MCF 10A (cell line): ENCODE data around the gene BEND7. TPM values are rescaled to one million over a fixed set of nuclear protein-coding genes. Genes with fewer than 3 reads are reported as not detected.
"Not testable (repeated sequence)": the region's sequence is repeated elsewhere in the genome, so short reads cannot be mapped to it uniquely, and the experiment has no call there.

Source experiments
- BruUV-seq: library from RNA; stranded (reverse); fragments of 400-500 nt; replicated peaks from 2 replicates; lab custom pipeline; 2021; lab: Mats Ljungman, UMichigan
- CTCF ChIA-PET: fragments of 300-600 bp; sonication (Branson Sonifier 250); formaldehyde crosslinking; extraction: SDS; loops from one replicate; lab custom pipeline; 2021; ENCODE audit warnings: antibody characterized with exemption, inconsistent platforms; lab: Yijun Ruan, JAX
- POLR2A ChIA-PET: fragments of 300-600, 350-650 bp; sonication (Branson Sonifier 250); formaldehyde crosslinking; extraction: SDS; loops from one replicate; lab custom pipeline; 2020; ENCODE audit warnings: antibody characterized with exemption, inconsistent platforms; lab: Yijun Ruan, JAX
- DNase-seq: peaks from one replicate; pipeline ENCODE4 v3.0.0-alpha.2; 2018; ENCODE audit not compliant: unreplicated experiment
- H3K27ac Mint-ChIP-seq: one replicate; pipeline ENCODE4 v1.8.0; 2022; ENCODE audit warnings: mild to moderate bottlenecking, low read depth, mixed read lengths; ENCODE audit not compliant: unreplicated experiment
- H3K27me3 Mint-ChIP-seq: one replicate; pipeline ENCODE4 v1.8.0; 2022; ENCODE audit warnings: mixed read lengths; ENCODE audit not compliant: insufficient read depth, unreplicated experiment
- H3K36me3 Mint-ChIP-seq: one replicate; pipeline ENCODE4 v1.8.0; 2022; ENCODE audit warnings: mild to moderate bottlenecking, moderate library complexity, mixed read lengths; ENCODE audit not compliant: insufficient read depth, unreplicated experiment
- H3K4me1 Mint-ChIP-seq: one replicate; pipeline ENCODE4 v1.8.0; 2022; ENCODE audit warnings: mixed read lengths; ENCODE audit not compliant: insufficient read depth, unreplicated experiment
- H3K4me3 Mint-ChIP-seq: one replicate; pipeline ENCODE4 v1.8.0; 2022; ENCODE audit warnings: mild to moderate bottlenecking, moderate library complexity, mixed read lengths; ENCODE audit not compliant: unreplicated experiment
- H3K9me3 Mint-ChIP-seq: one replicate; pipeline ENCODE4 v1.8.0; 2022; ENCODE audit warnings: mixed read lengths; ENCODE audit not compliant: unreplicated experiment
- intact Hi-C: fragments of 100-400 bp; cut with micrococcal nuclease; formaldehyde crosslinking; loops from 2 replicates; pipeline ENCODE4 v1.14.1; 2022
- total RNA-seq: library from RNA; stranded (reverse); gene quantifications from 2 replicates; pipeline ENCODE4 v1.2.3, GENCODE V29; 2022
- TF ChIP-seq, protein P1 (sequence below): fragments of 200-600 bp; IDR thresholded peaks from one replicate; pipeline ENCODE4 v1.8.0; 2022; ENCODE audit warnings: antibody characterized with exemption, mild to moderate bottlenecking; ENCODE audit not compliant: unreplicated experiment

BEND7 gene
- total RNA-seq, 1 experiment from 2014 or later = 12.4 TPM

DNA sequence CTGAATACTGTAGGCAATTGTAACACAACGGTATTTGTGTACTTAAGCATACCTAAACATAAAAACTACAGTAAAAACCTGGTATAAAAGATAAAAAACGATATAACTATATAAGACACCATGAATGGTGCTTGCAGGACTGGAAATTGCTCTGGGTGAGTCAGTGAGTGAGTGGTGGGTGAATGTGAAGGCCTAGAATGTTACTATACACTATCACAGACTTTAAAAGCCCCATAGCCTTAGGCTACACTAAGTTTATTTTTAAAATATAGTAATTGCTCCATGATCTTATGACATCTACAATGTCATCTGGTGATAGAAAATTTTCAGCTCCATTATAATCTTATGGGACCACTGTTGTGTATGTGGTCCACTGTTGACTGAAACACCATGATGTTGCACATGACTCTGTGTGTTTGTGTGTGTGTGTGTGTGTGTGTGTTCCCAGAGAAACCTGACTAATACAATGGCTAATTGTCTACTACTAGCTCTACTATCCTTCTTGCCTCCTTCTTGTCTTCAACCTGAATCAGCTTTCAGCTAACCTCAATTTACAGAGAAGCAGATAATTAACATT lies 30.4 kb upstream of the BEND7 start:
- ChIA-PET CTCF (interaction anchor here (0.6 to 1.0 kb wide), 2 partner anchors 11 to 354 kb away, joined by 3 to 4 read pairs; no protein-coding TSS in a partner anchor), POLR2A (interaction anchor here (0.6 kb wide), 1 partner anchor 127 kb away, joined by 3 read pairs; no protein-coding TSS in a partner anchor)
- TF ChIP-seq, protein P1, sequence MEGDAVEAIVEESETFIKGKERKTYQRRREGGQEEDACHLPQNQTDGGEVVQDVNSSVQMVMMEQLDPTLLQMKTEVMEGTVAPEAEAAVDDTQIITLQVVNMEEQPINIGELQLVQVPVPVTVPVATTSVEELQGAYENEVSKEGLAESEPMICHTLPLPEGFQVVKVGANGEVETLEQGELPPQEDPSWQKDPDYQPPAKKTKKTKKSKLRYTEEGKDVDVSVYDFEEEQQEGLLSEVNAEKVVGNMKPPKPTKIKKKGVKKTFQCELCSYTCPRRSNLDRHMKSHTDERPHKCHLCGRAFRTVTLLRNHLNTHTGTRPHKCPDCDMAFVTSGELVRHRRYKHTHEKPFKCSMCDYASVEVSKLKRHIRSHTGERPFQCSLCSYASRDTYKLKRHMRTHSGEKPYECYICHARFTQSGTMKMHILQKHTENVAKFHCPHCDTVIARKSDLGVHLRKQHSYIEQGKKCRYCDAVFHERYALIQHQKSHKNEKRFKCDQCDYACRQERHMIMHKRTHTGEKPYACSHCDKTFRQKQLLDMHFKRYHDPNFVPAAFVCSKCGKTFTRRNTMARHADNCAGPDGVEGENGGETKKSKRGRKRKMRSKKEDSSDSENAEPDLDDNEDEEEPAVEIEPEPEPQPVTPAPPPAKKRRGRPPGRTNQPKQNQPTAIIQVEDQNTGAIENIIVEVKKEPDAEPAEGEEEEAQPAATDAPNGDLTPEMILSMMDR = no peak
- Mint-ChIP-seq H3K27me3 (no peaks in the 10 kb centered on the region), H3K27ac (no peak overlapping the region), H3K36me3 (no peaks in the 10 kb centered on the region), H3K9me3 (no peaks in the 10 kb centered on the region), H3K4me3 (no peak overlapping the region), H3K4me1 (peaks cover 6% of the 10 kb centered on the region)
- BruUV-seq = no TSS peak
- no peak for DNase-seq
- intact Hi-C loops = no loop called here

DNA sequence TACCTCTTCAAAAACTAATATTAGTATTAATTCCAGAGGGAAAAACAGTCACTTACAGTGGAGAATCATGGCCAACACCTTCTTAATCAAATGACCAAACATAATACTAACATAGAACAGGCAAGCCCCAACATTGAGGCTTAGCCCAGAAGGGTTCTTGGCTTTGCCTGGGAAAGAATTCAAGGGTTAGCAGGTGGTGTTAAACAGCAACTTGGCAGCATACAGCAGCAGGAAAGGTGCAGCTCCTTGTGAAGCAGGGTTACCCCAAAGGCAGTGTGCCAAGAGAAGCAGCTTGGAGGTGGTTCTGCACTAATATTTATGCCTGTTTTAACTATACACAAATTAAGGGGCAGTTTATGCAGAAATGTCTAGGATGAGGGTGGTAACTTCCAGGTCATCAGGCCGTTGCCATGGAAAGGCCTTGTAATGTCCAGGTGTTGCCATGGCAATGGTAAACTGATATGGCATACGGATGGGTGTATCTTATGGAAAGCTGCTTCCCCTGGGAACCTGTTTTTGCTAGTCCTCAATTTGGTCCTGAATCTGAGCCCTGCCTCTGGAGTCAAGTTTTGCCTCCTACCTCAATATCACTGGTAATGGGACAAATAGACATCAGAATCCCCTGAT lies 27.2 kb upstream of the BEND7 start:
- TF ChIP-seq, protein P1 = no peak

DNA sequence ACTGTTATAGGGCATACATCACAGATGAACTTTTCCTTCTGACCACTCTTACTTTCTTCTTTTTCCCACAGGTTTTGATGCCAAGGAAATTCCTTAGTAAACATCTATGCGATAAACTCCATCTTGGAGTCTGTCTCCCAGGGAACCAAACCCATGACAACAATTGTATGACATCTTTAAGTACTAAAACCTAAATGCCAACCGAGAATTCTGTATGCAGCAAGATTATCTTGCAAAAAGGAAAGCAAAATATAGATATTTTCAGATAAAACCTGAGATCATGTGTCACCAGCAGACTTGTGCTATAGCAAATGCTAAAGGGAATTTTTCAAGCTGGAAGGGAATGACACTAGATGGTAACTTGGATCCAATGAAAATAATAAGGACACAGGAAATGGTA lies 22.0 kb upstream of the BEND7 start:
- ChIA-PET POLR2A (no interaction called here), CTCF (no interaction called here)
- intact Hi-C loops = no loop called here
- Mint-ChIP-seq H3K27ac (no peak overlapping the region), H3K4me1 (no peaks in the 10 kb centered on the region), H3K27me3 (peaks cover 50% of the 10 kb centered on the region), H3K9me3 (peaks cover 7% of the 10 kb centered on the region), H3K4me3 (no peak overlapping the region), H3K36me3 (no peaks in the 10 kb centered on the region)
- TF ChIP-seq, protein P1 = no peak
- no TSS peak for BruUV-seq
- DNase-seq = no peak

More for the DNA sequence above, 27.2 kb upstream of the BEND7 start:
- no TSS peak for BruUV-seq
- Mint-ChIP-seq H3K4me1 (peaks cover 6% of the 10 kb centered on the region), H3K4me3 (no peak overlapping the region), H3K27me3 (peaks cover 15% of the 10 kb centered on the region), H3K9me3 (peaks cover 6% of the 10 kb centered on the region), H3K36me3 (no peaks in the 10 kb centered on the region), H3K27ac (no peak overlapping the region)
- intact Hi-C loops = no loop called here
- no peak for DNase-seq
- POLR2A ChIA-PET = interaction anchor here (1.3 kb wide), 1 partner anchor 30 kb away, joined by 4 read pairs; the partner anchor contains the start of gene PRPF18
- CTCF ChIA-PET = no interaction called here

DNA sequence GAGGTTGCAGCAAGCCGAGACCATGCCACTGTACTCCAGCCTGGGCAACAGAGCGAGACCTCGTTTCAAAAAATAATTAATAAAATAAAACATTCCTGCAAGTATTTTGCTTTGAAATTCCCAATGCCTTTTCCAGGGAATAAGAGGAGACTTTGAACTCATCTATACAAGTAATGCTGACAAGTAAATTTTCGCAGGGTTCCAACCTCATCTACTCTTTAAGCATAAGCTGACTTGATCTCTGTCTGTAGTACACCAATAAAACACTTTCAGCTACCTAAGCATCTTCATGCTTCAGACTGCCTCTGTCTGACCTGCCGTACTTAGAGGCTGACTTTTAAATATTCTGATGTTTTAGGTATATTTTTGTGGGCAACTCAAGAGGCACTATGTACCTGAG lies 13.7 kb upstream of the BEND7 start:
- H3K36me3 Mint-ChIP-seq = no peaks in the 10 kb centered on the region
- H3K27me3 Mint-ChIP-seq = peaks cover 74% of the 10 kb centered on the region
- TF ChIP-seq, protein P1 = no peak
- H3K27ac Mint-ChIP-seq = no peak overlapping the region
- intact Hi-C loops = no loop called here
- H3K4me3 Mint-ChIP-seq = no peak overlapping the region
- ChIA-PET CTCF (interaction anchor here (0.9 to 2.3 kb wide), 2 partner anchors 170 kb away, joined by 3 to 7 read pairs; no protein-coding TSS in a partner anchor), POLR2A (interaction anchor here (1.0 kb wide), 1 partner anchor 242 kb away, joined by 3 read pairs; no protein-coding TSS in a partner anchor)
- H3K4me1 Mint-ChIP-seq = no peaks in the 10 kb centered on the region
- H3K9me3 Mint-ChIP-seq = no peaks in the 10 kb centered on the region
- no peak for DNase-seq
- no TSS peak for BruUV-seq

DNA sequence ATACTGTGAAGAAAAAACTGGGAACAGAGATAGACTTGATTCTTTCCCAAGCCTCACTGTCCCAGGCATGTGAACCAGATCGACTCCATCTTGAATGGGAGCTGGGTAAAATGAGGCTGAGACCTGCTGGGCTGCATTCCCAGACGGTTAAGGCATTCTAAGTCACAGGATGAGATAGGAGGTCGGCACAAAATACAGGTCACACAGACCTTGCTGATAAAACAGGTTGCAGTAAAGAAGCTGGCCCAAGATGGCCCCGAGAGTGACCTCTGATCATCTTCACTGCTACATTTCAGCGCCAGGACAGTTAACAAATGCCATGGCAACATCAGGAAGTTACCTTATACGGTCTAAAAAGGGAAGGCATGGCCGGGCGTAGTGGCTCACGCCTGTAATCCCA lies 9.2 kb upstream of the BEND7 start:
- BruUV-seq, POLR2A ChIA-PET, H3K4me3 Mint-ChIP-seq, DNase-seq, H3K27ac Mint-ChIP-seq, H3K4me1 Mint-ChIP-seq, H3K36me3 Mint-ChIP-seq, H3K9me3 Mint-ChIP-seq: not testable (repeated sequence)
- peaks cover 45% of the 10 kb centered on the region for H3K27me3 Mint-ChIP-seq
- CTCF ChIA-PET = interaction anchor here (1.1 to 4.6 kb wide), 3 partner anchors 19 to 187 kb away, joined by 3 to 28 read pairs (median 3); no protein-coding TSS in a partner anchor
- intact Hi-C loops = loop anchor here (2.0 kb wide), 1 partner anchor 165 kb away; no protein-coding TSS in a partner anchor
